ENCODE measurements around the gene TXK. TPM values are rescaled to one million over a fixed set of nuclear protein-coding genes. Genes with fewer than 3 reads are reported as not detected.

Gene TXK
- total RNA-seq, 1 experiment from 2014 or later: 0.70 TPM

DNA sequence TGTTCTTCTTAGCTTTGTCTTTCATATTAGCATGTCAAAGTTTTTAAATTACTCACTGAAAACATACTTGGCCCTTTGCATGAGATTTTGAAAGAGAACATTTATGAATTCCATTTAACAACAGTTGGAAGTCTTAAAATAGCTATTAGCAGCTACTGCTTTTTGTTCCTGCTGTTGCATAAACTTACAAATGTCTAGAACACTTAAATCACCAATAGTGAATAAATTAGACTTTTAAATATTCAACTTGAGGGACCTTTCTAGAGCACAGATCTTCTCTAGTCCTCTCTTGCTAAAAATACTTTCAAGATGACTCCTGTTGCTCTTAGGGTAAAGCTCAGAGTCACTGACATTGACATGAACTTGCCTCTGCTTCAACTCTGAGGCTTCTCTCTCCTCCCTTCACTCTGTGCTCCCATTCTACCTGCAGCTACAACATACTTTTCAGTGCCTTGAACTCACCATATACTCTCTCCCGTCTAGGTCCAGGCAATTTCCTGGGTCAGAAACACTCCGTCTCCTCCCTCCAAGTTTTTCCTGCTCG is 15.8 kb upstream of the TXK start:
- POLR2A ChIA-PET: no interaction called here
- TF ChIP-seq NFATC4 (CRISPR knock-in tag; IDR thresholded peaks at IDR 0.05) (no peak), ELF4 (CRISPR knock-in tag; IDR thresholded peaks at IDR 0.05; ENCODE audit: low read depth) (no peak), CBFB (CRISPR knock-in tag; IDR thresholded peaks at IDR 0.05; ENCODE audit: low read depth) (no peak)
- TF ChIP-seq, protein P1, sequence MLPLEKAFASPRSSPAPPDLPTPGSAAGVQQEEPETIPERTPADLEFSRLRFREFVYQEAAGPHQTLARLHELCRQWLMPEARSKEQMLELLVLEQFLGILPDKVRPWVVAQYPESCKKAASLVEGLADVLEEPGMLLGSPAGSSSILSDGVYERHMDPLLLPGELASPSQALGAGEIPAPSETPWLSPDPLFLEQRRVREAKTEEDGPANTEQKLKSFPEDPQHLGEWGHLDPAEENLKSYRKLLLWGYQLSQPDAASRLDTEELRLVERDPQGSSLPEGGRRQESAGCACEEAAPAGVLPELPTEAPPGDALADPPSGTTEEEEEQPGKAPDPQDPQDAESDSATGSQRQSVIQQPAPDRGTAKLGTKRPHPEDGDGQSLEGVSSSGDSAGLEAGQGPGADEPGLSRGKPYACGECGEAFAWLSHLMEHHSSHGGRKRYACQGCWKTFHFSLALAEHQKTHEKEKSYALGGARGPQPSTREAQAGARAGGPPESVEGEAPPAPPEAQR (CRISPR knock-in tag; IDR thresholded peaks at IDR 0.05): no peak
- Mint-ChIP-seq H3K4me1 (peaks cover 6% of the 10 kb centered on the region), H3K9me3 (peaks cover 18% of the 10 kb centered on the region), H3K27ac (no peak overlapping the region; the same call in 1 of the 2 replicates), H3K4me3 (no peak overlapping the region), H3K27me3 (ENCODE audit: low read depth) (no peaks in the 10 kb centered on the region), H3K36me3 (peaks cover 41% of the 10 kb centered on the region)
- no peak for DNase-seq (ENCODE audit: low spot score)
- CTCF ChIA-PET: interaction anchor here (0.8 to 1.2 kb wide), 3 partner anchors 22 to 125 kb away, joined by 4 to 5 read pairs (median 5); no protein-coding TSS in a partner anchor
- no peak; the same call in 1 of the 2 replicates for ATAC-seq

- DNase-seq (ENCODE audit: low spot score) (no peak), ATAC-seq (no peak)
- POLR2A ChIA-PET: no interaction called here
- peaks cover 34% of the 10 kb centered on the region for H3K36me3 Mint-ChIP-seq
- TF ChIP-seq ZBTB43 (CRISPR knock-in tag; IDR thresholded peaks at IDR 0.05) (no peak), FOXJ3 (CRISPR knock-in tag; IDR thresholded peaks at IDR 0.05; ENCODE audit: borderline replicate concordance) (no peak), NFE2L1 (CRISPR knock-in tag; IDR thresholded peaks at IDR 0.05) (no peak), MAX (CRISPR knock-in tag; IDR thresholded peaks at IDR 0.05) (no peak)
- H3K9me3 Mint-ChIP-seq: no peaks in the 10 kb centered on the region
- CTCF ChIA-PET: no interaction called here
- no peak overlapping the region for H3K27ac Mint-ChIP-seq
- H3K4me3 Mint-ChIP-seq: no peak overlapping the region
- H3K4me1 Mint-ChIP-seq: peaks cover 6% of the 10 kb centered on the region
- no peaks in the 10 kb centered on the region for H3K27me3 Mint-ChIP-seq (ENCODE audit: low read depth)
These were observed 13.6 kb upstream of the TXK start for GRCh38 chr4:48147621-48148020.

DNA sequence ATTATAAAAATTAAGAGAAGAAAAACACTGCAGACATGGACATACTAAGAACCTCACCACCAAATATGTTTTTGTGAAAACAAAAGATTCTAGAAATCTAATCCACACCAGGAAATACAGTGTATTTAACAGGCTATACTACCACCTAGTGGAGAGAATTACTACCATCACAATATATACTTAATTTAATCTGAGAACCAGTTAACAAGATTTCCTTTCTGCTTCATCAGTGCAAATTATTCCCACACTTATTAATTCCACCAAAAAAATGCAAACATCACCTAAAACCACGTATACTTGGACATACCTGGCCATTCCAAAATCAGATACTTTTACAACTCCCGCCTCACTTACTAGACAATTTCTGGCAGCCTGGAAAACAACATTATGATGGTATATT is 7.0 kb upstream of the TXK start:
- peaks cover 51% of the 10 kb centered on the region for H3K36me3 Mint-ChIP-seq
- H3K4me1 Mint-ChIP-seq: no peaks in the 10 kb centered on the region
- H3K4me3 Mint-ChIP-seq: no peak overlapping the region
- POLR2A ChIA-PET: no interaction called here
- ATAC-seq: peak; percentile 47
- CTCF ChIA-PET: interaction anchor here (1.0 to 3.1 kb wide), 2 partner anchors 14 to 134 kb away, joined by 4 to 16 read pairs; no protein-coding TSS in a partner anchor
- no peak for DNase-seq (ENCODE audit: low spot score)
- no peaks in the 10 kb centered on the region for H3K9me3 Mint-ChIP-seq
- TF ChIP-seq CTCF (IDR thresholded peaks at IDR 0.05): peak; percentile 58
- TF ChIP-seq TEAD1 (CRISPR knock-in tag; IDR thresholded peaks at IDR 0.05): no peak
- no peak overlapping the region for H3K27ac Mint-ChIP-seq
- no peaks in the 10 kb centered on the region for H3K27me3 Mint-ChIP-seq (ENCODE audit: low read depth)

GRCh38 chr4:48139691-48140090 is 5.6 kb upstream of the TXK start:
- Mint-ChIP-seq H3K4me3 (no peak overlapping the region), H3K9me3 (no peaks in the 10 kb centered on the region), H3K27ac (peak overlapping the region; percentile 23; the same call in 1 of the 2 replicates), H3K4me1 (no peaks in the 10 kb centered on the region), H3K27me3 (ENCODE audit: low read depth) (no peaks in the 10 kb centered on the region), H3K36me3 (peaks cover 57% of the 10 kb centered on the region)
- ChIA-PET CTCF (interaction anchor here (1.1 to 3.1 kb wide), 3 partner anchors 10 to 141 kb away, joined by 3 to 16 read pairs (median 3); no protein-coding TSS in a partner anchor), POLR2A (no interaction called here)
- no peak for ATAC-seq
- no peak for DNase-seq (ENCODE audit: low spot score)
- no peak for TF ChIP-seq FOXP1 (CRISPR knock-in tag; IDR thresholded peaks at IDR 0.05; ENCODE audit: borderline replicate concordance)
- TF ChIP-seq TP53 (CRISPR knock-in tag; IDR thresholded peaks at IDR 0.05): no peak
- TF ChIP-seq, protein P2, sequence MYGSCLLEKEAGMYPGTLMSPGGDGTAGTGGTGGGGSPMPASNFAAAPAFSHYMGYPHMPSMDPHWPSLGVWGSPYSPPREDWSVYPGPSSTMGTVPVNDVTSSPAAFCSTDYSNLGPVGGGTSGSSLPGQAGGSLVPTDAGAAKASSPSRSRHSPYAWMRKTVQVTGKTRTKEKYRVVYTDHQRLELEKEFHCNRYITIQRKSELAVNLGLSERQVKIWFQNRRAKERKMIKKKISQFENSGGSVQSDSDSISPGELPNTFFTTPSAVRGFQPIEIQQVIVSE (CRISPR knock-in tag; IDR thresholded peaks at IDR 0.05; ENCODE audit: borderline replicate concordance): no peak
- TF ChIP-seq ZNF121 (CRISPR knock-in tag; IDR thresholded peaks at IDR 0.05): no peak
- TF ChIP-seq, protein P3, sequence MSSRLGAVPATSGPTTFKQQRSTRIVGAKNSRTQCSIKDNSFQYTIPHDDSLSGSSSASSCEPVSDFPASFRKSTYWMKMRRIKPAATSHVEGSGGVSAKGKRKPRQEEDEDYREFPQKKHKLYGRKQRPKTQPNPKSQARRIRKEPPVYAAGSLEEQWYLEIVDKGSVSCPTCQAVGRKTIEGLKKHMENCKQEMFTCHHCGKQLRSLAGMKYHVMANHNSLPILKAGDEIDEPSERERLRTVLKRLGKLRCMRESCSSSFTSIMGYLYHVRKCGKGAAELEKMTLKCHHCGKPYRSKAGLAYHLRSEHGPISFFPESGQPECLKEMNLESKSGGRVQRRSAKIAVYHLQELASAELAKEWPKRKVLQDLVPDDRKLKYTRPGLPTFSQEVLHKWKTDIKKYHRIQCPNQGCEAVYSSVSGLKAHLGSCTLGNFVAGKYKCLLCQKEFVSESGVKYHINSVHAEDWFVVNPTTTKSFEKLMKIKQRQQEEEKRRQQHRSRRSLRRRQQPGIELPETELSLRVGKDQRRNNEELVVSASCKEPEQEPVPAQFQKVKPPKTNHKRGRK (CRISPR knock-in tag; IDR thresholded peaks at IDR 0.05; ENCODE audit: borderline replicate concordance): no peak
- TF ChIP-seq IRF2 (CRISPR knock-in tag; IDR thresholded peaks at IDR 0.05; ENCODE audit: borderline replicate concordance, low read depth): no peak
- no peak for TF ChIP-seq ATF1 (CRISPR knock-in tag; IDR thresholded peaks at IDR 0.05)
- no peak for TF ChIP-seq GABPB1 (CRISPR knock-in tag; IDR thresholded peaks at IDR 0.05)
- TF ChIP-seq STAT6 (CRISPR knock-in tag; conservative IDR thresholded peaks at IDR 0.05; ENCODE audit: low read depth): no peak
- TF ChIP-seq PRRX2 (CRISPR knock-in tag; IDR thresholded peaks at IDR 0.05): no peak
